IMR-90 (cell line): Measurements from ENCODE around the gene RBMS3. TPM values are rescaled to one million over a fixed set of nuclear protein-coding genes. Genes with fewer than 3 reads are reported as not detected.

ENCODE experiments used
- ATAC-seq: fragments of 200-7000 bp; cut with Tn5 transposase; 2 replicates; pipeline ENCODE4 v1.9.1; 2020; ENCODE audit warnings: low read depth, mild to moderate bottlenecking, moderate library complexity
- BruUV-seq: library from RNA; stranded (reverse); fragments of 400-500 nt; replicated peaks from 2 replicates; lab custom pipeline; 2021; lab: Mats Ljungman, UMichigan
- CTCF ChIA-PET: fragments of 300-600 bp; formaldehyde crosslinking; extraction: SDS; loops from one replicate; lab custom pipeline; 2021; ENCODE audit warnings: antibody characterized with exemption; lab: Yijun Ruan, JAX
- POLR2A ChIA-PET: fragments of 300-600 bp; sonication (Branson Sonifier 250); formaldehyde crosslinking; loops from one replicate; lab custom pipeline; 2022; ENCODE audit warnings: antibody characterized with exemption; ENCODE audit not compliant: unreplicated experiment; lab: Charles Lee
- DNase-seq: peaks from one replicate; pipeline ENCODE4 v3.0.0; 2013
- H2AFZ ChIP-seq: replicated peaks from 2 replicates; pipeline ENCODE3; 2013; ENCODE audit warnings: low read length, mild to moderate bottlenecking; ENCODE audit not compliant: poor library complexity
- H2AK5ac ChIP-seq: 2 replicates; pipeline ENCODE4 v1.6.1; 2013; ENCODE audit warnings: low read depth, low read length, inconsistent platforms
- H2AK9ac ChIP-seq: replicated peaks from 2 replicates; pipeline ENCODE3; 2013; ENCODE audit warnings: mild to moderate bottlenecking, low read depth, low read length, moderate library complexity; ENCODE audit not compliant: poor library complexity
- H2BK120ac ChIP-seq: 2 replicates; pipeline ENCODE4 v1.6.1; 2013; ENCODE audit warnings: low read depth, low read length, inconsistent platforms
- H2BK15ac ChIP-seq: 3 replicates; pipeline ENCODE4 v1.6.1; 2013; ENCODE audit warnings: low read depth, low read length, inconsistent platforms
- H2BK20ac ChIP-seq: 2 replicates; pipeline ENCODE4 v1.6.1; 2013; ENCODE audit warnings: low read depth, mild to moderate bottlenecking, inconsistent platforms, low read length, moderate library complexity
- H2BK5ac ChIP-seq: 2 replicates; pipeline ENCODE4 v1.6.1; 2013; ENCODE audit warnings: mild to moderate bottlenecking, low read depth, low read length, inconsistent platforms; ENCODE audit not compliant: poor library complexity, severe bottlenecking
- H3K14ac ChIP-seq: replicated peaks from 2 replicates; pipeline ENCODE4 v1.6.1; 2013; ENCODE audit warnings: low read depth, low read length, inconsistent platforms
- H3K18ac ChIP-seq: 2 replicates; pipeline ENCODE4 v1.6.1; 2013; ENCODE audit warnings: low read depth, low read length, control low read depth
- H3K23ac ChIP-seq: 2 replicates; pipeline ENCODE4 v1.6.1; 2013; ENCODE audit warnings: low read depth, low read length, inconsistent platforms
- H3K27ac ChIP-seq: 2 replicates; pipeline ENCODE4 v1.5.1; 2013; ENCODE audit warnings: mild to moderate bottlenecking, control low read depth, low read length; ENCODE audit not compliant: insufficient read depth
- H3K27me3 ChIP-seq: 2 replicates; pipeline ENCODE4 v1.6.1; 2013; ENCODE audit warnings: low read length; ENCODE audit not compliant: control insufficient read depth, insufficient read depth
- H3K36me3 ChIP-seq: 2 replicates; pipeline ENCODE4 v1.6.1; 2013; ENCODE audit warnings: low read length, mixed read lengths; ENCODE audit not compliant: control insufficient read depth, insufficient read depth
- H3K4ac ChIP-seq: 2 replicates; pipeline ENCODE4 v1.6.1; 2013; ENCODE audit warnings: low read depth, low read length, inconsistent platforms
- H3K4me1 ChIP-seq: 2 replicates; pipeline ENCODE4 v1.6.1; 2013; ENCODE audit warnings: low read length, mixed read lengths; ENCODE audit not compliant: control insufficient read depth, insufficient read depth
- H3K4me2 ChIP-seq: 2 replicates; pipeline ENCODE4 v1.6.1; 2013; ENCODE audit warnings: low read depth, mild to moderate bottlenecking, control low read depth, low read length, moderate library complexity
- H3K4me3 ChIP-seq: 2 replicates; pipeline ENCODE4 v1.5.1; 2013; ENCODE audit warnings: low read depth, mild to moderate bottlenecking, control low read depth, low read length, moderate library complexity; ENCODE audit not compliant: insufficient read depth
- H3K56ac ChIP-seq: 2 replicates; pipeline ENCODE4 v1.6.1; 2013; ENCODE audit warnings: low read length, inconsistent platforms; ENCODE audit not compliant: insufficient read depth; ENCODE audit errors: extremely low read depth
- H3K79me1 ChIP-seq, 2 experiments: 2 replicates each; pipeline ENCODE4 v1.6.1; 2013; ENCODE audit warnings: low read length in 2 of 2, inconsistent platforms in 1 of 2, low read depth in 1 of 2
- H3K9ac ChIP-seq: 2 replicates; pipeline ENCODE4 v1.6.1; 2013; ENCODE audit warnings: low read depth, low read length, control low read depth
- H3K9me1 ChIP-seq: 2 replicates; pipeline ENCODE4 v1.6.1; 2013; ENCODE audit warnings: low read length, inconsistent platforms; ENCODE audit not compliant: insufficient read depth
- H3K9me3 ChIP-seq: 2 replicates; pipeline ENCODE4 v1.6.1; 2013; ENCODE audit warnings: low read length; ENCODE audit not compliant: control insufficient read depth, insufficient read depth
- H4K20me1 ChIP-seq: 2 replicates; pipeline ENCODE4 v1.6.1; 2013; ENCODE audit warnings: low read length, inconsistent platforms; ENCODE audit not compliant: insufficient read depth
- H4K5ac ChIP-seq: 2 replicates; pipeline ENCODE4 v1.6.1; 2013; ENCODE audit warnings: mild to moderate bottlenecking, low read depth, low read length, control low read depth
- H4K8ac ChIP-seq, 2 experiments: 2 replicates each; pipeline ENCODE4 v1.6.1; 2013; ENCODE audit warnings: low read depth in 2 of 2, low read length in 2 of 2, control low read depth in 1 of 2, inconsistent platforms in 1 of 2
- H4K91ac ChIP-seq: 2 replicates; pipeline ENCODE4 v1.6.1; 2013; ENCODE audit warnings: low read depth, low read length, inconsistent platforms; ENCODE audit not compliant: insufficient read depth
- CEBPB ChIP-seq: IDR thresholded peaks from 2 replicates; pipeline ENCODE4 v1.6.1; 2012; ENCODE audit warnings: low read depth, low read length, improper control_type of control experiment
- MXI1 ChIP-seq: IDR thresholded peaks from 2 replicates; pipeline ENCODE4 v1.6.1; 2012; ENCODE audit warnings: low read depth, mild to moderate bottlenecking, low read length, moderate library complexity, borderline replicate concordance
- POLR2A ChIP-seq: IDR thresholded peaks from 2 replicates; pipeline ENCODE4 v1.6.1; 2012; ENCODE audit warnings: mild to moderate bottlenecking, low read depth, low read length
- RFX5 ChIP-seq: IDR thresholded peaks from 2 replicates; pipeline ENCODE4 v1.8.0; 2012; ENCODE audit warnings: low read depth, mild to moderate bottlenecking, low read length, moderate library complexity
- dilution Hi-C: fragments of 300-500 bp; cut with HindIII; formaldehyde crosslinking; loops from one replicate; pipeline ENCODE4 v1.14.3; 2018; ENCODE audit warnings: low sequenced_read_pairs; ENCODE audit not compliant: unreplicated experiment
- in situ Hi-C: fragments of 300-500 bp; cut with MboI; formaldehyde crosslinking; loops from 3 replicates; pipeline ENCODE4 v1.14.3; 2019; ENCODE audit warnings: low sequenced_read_pairs, inconsistent platforms, mixed read lengths
- intact Hi-C: fragments of 100-400 bp; cut with micrococcal nuclease; formaldehyde crosslinking; loops from 2 replicates; pipeline ENCODE4 v1.10.0; 2022
- polyA plus RNA-seq, 3 experiments: library from polyadenylated mRNA; depleted of rRNA; stranded (reverse); fragments of >200 nt; gene quantifications; 2 replicates each; pipeline ENCODE4 v1.2.3, GENCODE V29; 2012; ENCODE audit warnings: low replicate concordance in 1 of 3
- total RNA-seq: library from RNA; depleted of rRNA; stranded (reverse); fragments of >200 nt; gene quantifications from 2 replicates; pipeline ENCODE4 v1.2.3, GENCODE V29; 2012

Gene RBMS3
- total and polyA plus RNA-seq, 2 of the 4 experiments (the other 2 are of a cell fraction) = 15.2 to 127 TPM

DNA sequence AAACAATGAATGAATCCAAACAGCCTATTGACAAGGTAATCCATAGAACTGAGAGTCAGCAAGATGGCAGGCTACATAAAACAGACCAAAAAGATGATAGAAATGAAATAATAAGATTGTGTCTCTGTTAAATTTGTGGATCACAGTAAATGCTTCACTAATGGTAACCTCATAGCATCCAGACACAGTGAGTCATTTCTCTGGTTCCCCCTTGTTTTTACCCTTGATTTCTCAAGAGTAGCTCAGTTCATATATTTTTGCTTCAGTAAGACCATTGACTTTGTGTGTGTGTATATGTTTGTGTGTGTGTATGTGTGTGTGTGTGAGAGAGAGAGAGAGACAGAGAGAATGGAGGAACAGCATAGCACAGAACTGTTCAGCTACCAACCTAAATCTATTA is 546.9 kb downstream of the RBMS3 start:
- Histone ChIP-seq H2AK5ac (peak overlapping the region; percentile 43; the same call in 1 of the 2 replicates), H3K36me3 (peaks cover 4% of the 10 kb centered on the region; the same call in 1 of the 2 replicates), H3K27me3 (no peaks in the 10 kb centered on the region), H2AK9ac (no peak overlapping the region), H3K27ac (no peak overlapping the region), H3K4ac (peak overlapping the region; percentile 1; the same call in 1 of the 2 replicates), H3K23ac (no peak overlapping the region), H2BK5ac (peak overlapping the region; percentile 46), H3K9me1 (no peaks in the 10 kb centered on the region), H3K14ac (peak overlapping the region; percentile 89), H2AFZ (no peak overlapping the region), H3K9me3 (no peaks in the 10 kb centered on the region), H3K9ac (no peak overlapping the region), H3K4me3 (no peak overlapping the region), H3K4me2 (no peak overlapping the region), H3K4me1 (no peaks in the 10 kb centered on the region; the same call in 1 of the 2 replicates), H2BK15ac (no peak overlapping the region; the same call in 2 of the 3 replicates), H3K18ac (peak overlapping the region; percentile 5; the same call in 1 of the 2 replicates), H3K56ac (no peak overlapping the region), H4K91ac (no peak overlapping the region), H4K8ac (no peak overlapping the region), H4K5ac (0 out of 2 replicates have a peak overlapping the region, but pooled peaks have one; percentile 4), H2BK20ac (peak overlapping the region; percentile 16; the same call in 1 of the 2 replicates), H3K79me1 (peaks cover 0 to 5% of the 10 kb centered on the region in 2 experiments; a peak in 1 of 4 replicates), H2BK120ac (no peak overlapping the region), H4K20me1 (no peaks in the 10 kb centered on the region)
- no TSS peak for BruUV-seq
- in situ Hi-C loops (no loop called here), dilution Hi-C loops (no loop called here), intact Hi-C loops (loop anchor here (10.0 kb wide), 1 partner anchor 543 kb away; the partner anchor contains the start of gene RBMS3)
- ChIA-PET CTCF (no interaction called here), POLR2A (interaction anchor here (0.5 kb wide), 1 partner anchor 546 kb away, joined by 5 read pairs; no protein-coding TSS in a partner anchor)
- ATAC-seq (peak; percentile 63), DNase-seq (peak; percentile 70)
- TF ChIP-seq POLR2A (no peak), CEBPB (peak; percentile 34; the same call in 1 of the 2 replicates), RFX5 (no peak), MXI1 (no peak)
